Measurements from ENCODE around the gene MPZL1. TPM values are rescaled to one million over a fixed set of nuclear protein-coding genes. Genes with fewer than 3 reads are reported as not detected.

The MPZL1 gene
- polyA plus RNA-seq, 3 donors = 23.1 to 63.6 (median 61.8) TPM

DNA sequence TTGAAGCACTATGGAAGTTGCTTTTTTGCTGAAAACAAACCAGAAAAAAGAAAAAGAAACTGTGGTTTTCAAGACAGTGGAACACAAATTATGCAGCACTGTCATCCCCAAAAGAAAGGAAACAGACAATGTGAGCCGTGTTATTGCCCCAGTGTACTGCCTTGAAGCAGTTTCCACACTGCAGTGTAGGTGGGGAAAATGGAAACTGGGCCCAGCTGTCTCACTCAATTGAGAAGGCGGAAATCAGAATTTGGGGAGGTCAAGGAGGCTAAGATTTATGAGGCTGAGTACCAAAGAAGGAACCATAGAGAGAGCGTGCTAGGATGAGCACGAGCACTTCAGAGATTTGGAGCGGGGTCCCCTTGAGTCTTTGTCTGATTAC, 55.5 kb downstream of the MPZL1 start:
- H2AFZ ChIP-seq (ENCODE audit: insufficient read depth, low read depth, low read length, poor library complexity, severe bottlenecking) = no peak overlapping the region
- peaks cover 15 to 59% of the 10 kb centered on the region in 2 donors for H3K36me3 ChIP-seq (replicated peaks in 1 of 2; ENCODE audit: control insufficient read depth in 1 of 2, insufficient read depth in 2 of 2, low read length in 2 of 2)
- no peaks in the 10 kb centered on the region for H3K79me2 ChIP-seq (ENCODE audit: insufficient read depth, low read length)
- Mint-ChIP-seq H3K36me3 (peaks cover 41 to 59% of the 10 kb centered on the region in 2 donors), H3K27me3 (ENCODE audit: low read depth in 3 of 3) (no peaks in the 10 kb centered on the region), H3K4me1 (peaks cover 7% of the 10 kb centered on the region), H3K9me3 (peaks cover 0 to 7% (median 3%) of the 10 kb centered on the region in 7 donors), H3K27ac (peak overlapping the region in 2 of 7 donors; percentile 17 to 72), H3K4me3 (no peak overlapping the region)
- H3K9me3 ChIP-seq (replicated peaks in 1 of 2; ENCODE audit: control insufficient read depth in 1 of 2, insufficient read depth in 1 of 2, low read length in 2 of 2) = no peaks in the 10 kb centered on the region
- intact Hi-C loops (cut with micrococcal nuclease) = no loop called here
- H3K4me3 ChIP-seq (replicated peaks in 1 of 3; ENCODE audit: low read depth in 2 of 3, low read length in 3 of 3) = no peak overlapping the region
- no peak for DNase-seq
- no peak overlapping the region for H3K27ac ChIP-seq (ENCODE audit: low read depth in 1 of 2, low read length in 2 of 2)
- H3K27me3 ChIP-seq (ENCODE audit: control insufficient read depth in 2 of 2, insufficient read depth in 2 of 2, low read length in 2 of 2) = no peaks in the 10 kb centered on the region
- no peaks in the 10 kb centered on the region for H3K4me1 ChIP-seq (ENCODE audit: control insufficient read depth in 1 of 2, insufficient read depth in 2 of 2, low read length in 2 of 2)
- TF ChIP-seq, protein P1, sequence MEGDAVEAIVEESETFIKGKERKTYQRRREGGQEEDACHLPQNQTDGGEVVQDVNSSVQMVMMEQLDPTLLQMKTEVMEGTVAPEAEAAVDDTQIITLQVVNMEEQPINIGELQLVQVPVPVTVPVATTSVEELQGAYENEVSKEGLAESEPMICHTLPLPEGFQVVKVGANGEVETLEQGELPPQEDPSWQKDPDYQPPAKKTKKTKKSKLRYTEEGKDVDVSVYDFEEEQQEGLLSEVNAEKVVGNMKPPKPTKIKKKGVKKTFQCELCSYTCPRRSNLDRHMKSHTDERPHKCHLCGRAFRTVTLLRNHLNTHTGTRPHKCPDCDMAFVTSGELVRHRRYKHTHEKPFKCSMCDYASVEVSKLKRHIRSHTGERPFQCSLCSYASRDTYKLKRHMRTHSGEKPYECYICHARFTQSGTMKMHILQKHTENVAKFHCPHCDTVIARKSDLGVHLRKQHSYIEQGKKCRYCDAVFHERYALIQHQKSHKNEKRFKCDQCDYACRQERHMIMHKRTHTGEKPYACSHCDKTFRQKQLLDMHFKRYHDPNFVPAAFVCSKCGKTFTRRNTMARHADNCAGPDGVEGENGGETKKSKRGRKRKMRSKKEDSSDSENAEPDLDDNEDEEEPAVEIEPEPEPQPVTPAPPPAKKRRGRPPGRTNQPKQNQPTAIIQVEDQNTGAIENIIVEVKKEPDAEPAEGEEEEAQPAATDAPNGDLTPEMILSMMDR (IDR thresholded peaks at IDR 0.05) = no peak
- no peak overlapping the region for H3K9ac ChIP-seq (ENCODE audit: insufficient read depth, low read length, poor library complexity, severe bottlenecking)
- no peaks in the 10 kb centered on the region for H4K20me1 ChIP-seq (ENCODE audit: insufficient read depth, low read length)
- WGBS (ENCODE audit: insufficient coverage) = 70% methylated on average over 5 of the region's 5 CpGs
- H3K4me2 ChIP-seq (replicated peaks; ENCODE audit: extremely low read depth, low read length, poor library complexity, severe bottlenecking) = no peak overlapping the region

DNA sequence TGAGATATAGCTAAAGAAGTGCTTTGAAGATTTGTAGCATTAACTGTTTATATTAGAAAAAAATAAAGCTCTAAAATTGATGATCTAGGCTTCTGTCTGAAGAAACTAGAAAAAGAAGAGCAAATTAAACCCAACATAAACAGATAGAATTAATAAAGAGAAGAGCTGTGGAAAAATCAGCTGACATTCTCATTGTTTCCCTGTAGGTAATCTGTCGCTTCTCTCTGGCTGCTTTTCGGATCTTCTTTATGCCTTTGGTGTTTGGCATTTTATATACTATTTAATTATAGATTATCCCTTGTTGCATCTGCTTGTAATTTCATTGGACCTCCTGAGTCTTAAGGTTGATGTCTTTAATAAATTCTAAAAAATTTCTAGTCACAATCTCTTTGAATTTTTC, 59.8 kb downstream of the MPZL1 start:
- Histone ChIP-seq H3K4me1 (ENCODE audit: control insufficient read depth in 1 of 2, insufficient read depth in 2 of 2, low read length in 2 of 2) (no peaks in the 10 kb centered on the region), H3K4me2 (replicated peaks; ENCODE audit: extremely low read depth, low read length, poor library complexity, severe bottlenecking) (no peak overlapping the region), H3K9me3 (replicated peaks in 1 of 2; ENCODE audit: control insufficient read depth in 1 of 2, insufficient read depth in 1 of 2, low read length in 2 of 2) (no peaks in the 10 kb centered on the region), H3K9ac (ENCODE audit: insufficient read depth, low read length, poor library complexity, severe bottlenecking) (no peak overlapping the region), H3K79me2 (ENCODE audit: insufficient read depth, low read length) (no peaks in the 10 kb centered on the region), H3K36me3 (replicated peaks in 1 of 2; ENCODE audit: control insufficient read depth in 1 of 2, insufficient read depth in 2 of 2, low read length in 2 of 2) (peaks cover 9 to 26% of the 10 kb centered on the region in 2 donors), H2AFZ (ENCODE audit: insufficient read depth, low read depth, low read length, poor library complexity, severe bottlenecking) (no peak overlapping the region), H4K20me1 (ENCODE audit: insufficient read depth, low read length) (no peaks in the 10 kb centered on the region), H3K27me3 (ENCODE audit: control insufficient read depth in 2 of 2, insufficient read depth in 2 of 2, low read length in 2 of 2) (no peaks in the 10 kb centered on the region), H3K27ac (ENCODE audit: low read depth in 1 of 2, low read length in 2 of 2) (no peak overlapping the region), H3K4me3 (replicated peaks in 1 of 3; ENCODE audit: low read depth in 2 of 3, low read length in 3 of 3) (no peak overlapping the region)
- intact Hi-C loops (cut with micrococcal nuclease) = no loop called here
- Mint-ChIP-seq H3K36me3 (peaks cover 27 to 49% of the 10 kb centered on the region in 2 donors), H3K27me3 (ENCODE audit: low read depth in 3 of 3) (no peaks in the 10 kb centered on the region), H3K4me1 (peaks cover 2% of the 10 kb centered on the region), H3K9me3 (peaks cover 0 to 7% (median 3%) of the 10 kb centered on the region in 7 donors), H3K4me3 (no peak overlapping the region), H3K27ac (no peak overlapping the region)
- WGBS (ENCODE audit: insufficient coverage) = no CpG with 5 or more reads among the region's 2 CpGs
- TF ChIP-seq, protein P1 (IDR thresholded peaks at IDR 0.05) = no peak
- DNase-seq = no peak
